Renal cortical epithelial cell (primary cell): ENCODE data around the gene TAF11L2. TPM values are rescaled to one million over a fixed set of nuclear protein-coding genes. Genes with fewer than 3 reads are reported as not detected.
A peak's percentile ranks its signal among the peaks of the same experiment; 100 is the strongest.
"Not testable (repeated sequence)": the region's sequence is repeated elsewhere in the genome, so short reads cannot be mapped to it uniquely, and the experiment has no call there.

Experiments used
- DNase-seq: peaks from one replicate; pipeline ENCODE4 v3.0.0-alpha.2; 2011; ENCODE audit warnings: low read depth
- total RNA-seq: library from RNA; depleted of rRNA; stranded (reverse); fragments of >200 nt; gene quantifications from 2 replicates; pipeline ENCODE4 v1.2.3, GENCODE V29; 2014

The TAF11L2 gene
- total RNA-seq, 1 donor from 2014 or later: not detected

- DNase-seq: peak; percentile 14
Observed at GRCh38 chr5:17526504-17526903, 28.5 kb downstream of the TAF11L2 start.

- not testable (repeated sequence) for DNase-seq
Observed at GRCh38 chr5:17528369-17528768, 30.3 kb downstream of the TAF11L2 start, which contains the start of gene TAF11L6. Gene TAF11L6, plus strand, starts transcription at chr5:17528669.

Other genes starting within 250 kb of the TAF11L2 start
- not detected in 2 replicates for gene TAF11L3, start 20.1 kb downstream of the TAF11L2 start, total RNA-seq
- not detected in 2 replicates for gene TAF11L4, start 23.6 kb downstream of the TAF11L2 start, total RNA-seq
- gene TAF11L5, start 27.0 kb downstream of the TAF11L2 start, total RNA-seq: not detected in 2 replicates
- not detected in 2 replicates for gene TAF11L6, start 30.4 kb downstream of the TAF11L2 start, total RNA-seq
- gene TAF11L7, start 87.5 kb downstream of the TAF11L2 start, total RNA-seq: not detected in 2 replicates
- gene TAF11L8, start 92.7 kb downstream of the TAF11L2 start, total RNA-seq: not detected in 2 replicates
- not detected in 2 replicates for gene TAF11L9, start 96.2 kb downstream of the TAF11L2 start, total RNA-seq
- gene TAF11L10, start 99.6 kb downstream of the TAF11L2 start, total RNA-seq: not detected in 2 replicates
- not detected in 2 replicates for gene TAF11L11, start 106.0 kb downstream of the TAF11L2 start, total RNA-seq
- gene TAF11L12, start 112.2 kb downstream of the TAF11L2 start, total RNA-seq: not detected in 2 replicates
- gene TAF11L13, start 133.9 kb downstream of the TAF11L2 start, total RNA-seq: not detected in 2 replicates
- gene TAF11L14, start 136.2 kb downstream of the TAF11L2 start, total RNA-seq: not detected in 2 replicates